Stimulated activated CD4-positive, alpha-beta T cell treated with anti-CD3 and anti-CD28 coated beads, TNF-alpha, amount 100 ng/mL, for 48 hours (primary cell): ENCODE data around the gene SQSTM1.

Experiments
- DNase-seq, 3 donors: peaks; one replicate each; pipeline ENCODE4 v3.0.0-alpha.2; 2020; ENCODE audit warnings: low read depth in 3 of 3

The SQSTM1 gene

DNA sequence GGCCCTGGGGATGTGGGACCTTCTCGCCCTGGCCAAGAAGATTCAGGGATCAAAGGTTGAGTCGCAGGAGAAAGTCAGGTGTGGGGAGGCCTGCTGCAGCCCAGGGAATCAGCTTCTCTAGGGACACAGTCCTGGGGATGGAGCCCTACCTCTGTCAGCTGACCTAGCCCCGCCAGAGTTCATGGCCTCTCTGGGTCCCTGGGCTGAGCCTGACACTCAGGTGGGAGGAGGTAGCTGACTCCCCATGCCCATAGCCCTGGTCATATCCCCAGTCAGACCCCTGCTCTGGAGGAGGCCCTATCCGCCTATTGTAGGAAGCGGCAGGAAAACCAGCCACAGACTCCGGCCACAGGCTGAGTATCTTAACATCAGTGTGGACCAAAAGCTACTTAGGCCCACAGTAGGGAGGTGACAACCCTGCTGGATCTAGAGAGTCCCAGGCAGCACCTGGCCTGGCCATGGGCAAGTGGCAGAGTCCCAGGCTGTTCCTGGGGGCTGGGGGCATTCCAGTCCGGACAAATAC, 52.9 kb downstream of the SQSTM1 start:
- no peak for DNase-seq

DNA sequence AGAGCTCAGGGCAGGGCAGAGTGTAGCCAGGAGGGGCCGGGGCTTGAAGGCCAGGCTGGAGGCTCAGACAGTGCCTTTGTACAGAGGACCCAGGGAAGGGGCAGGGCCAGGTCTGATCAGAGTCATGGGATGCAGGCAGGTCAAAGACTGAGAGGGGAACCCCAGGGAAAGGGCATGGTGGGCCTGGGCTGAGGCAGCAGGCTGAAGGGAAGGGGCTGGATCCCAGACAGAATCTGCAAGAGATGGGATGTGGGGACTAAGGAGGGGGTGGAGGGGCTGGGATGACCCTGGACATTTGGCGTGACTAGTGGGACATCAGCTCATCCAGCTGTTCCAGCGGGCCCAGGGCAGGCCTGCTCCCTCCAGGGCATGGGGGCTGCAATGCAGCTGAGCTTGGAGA, 53.4 kb downstream of the SQSTM1 start:
- DNase-seq = no peak

DNA sequence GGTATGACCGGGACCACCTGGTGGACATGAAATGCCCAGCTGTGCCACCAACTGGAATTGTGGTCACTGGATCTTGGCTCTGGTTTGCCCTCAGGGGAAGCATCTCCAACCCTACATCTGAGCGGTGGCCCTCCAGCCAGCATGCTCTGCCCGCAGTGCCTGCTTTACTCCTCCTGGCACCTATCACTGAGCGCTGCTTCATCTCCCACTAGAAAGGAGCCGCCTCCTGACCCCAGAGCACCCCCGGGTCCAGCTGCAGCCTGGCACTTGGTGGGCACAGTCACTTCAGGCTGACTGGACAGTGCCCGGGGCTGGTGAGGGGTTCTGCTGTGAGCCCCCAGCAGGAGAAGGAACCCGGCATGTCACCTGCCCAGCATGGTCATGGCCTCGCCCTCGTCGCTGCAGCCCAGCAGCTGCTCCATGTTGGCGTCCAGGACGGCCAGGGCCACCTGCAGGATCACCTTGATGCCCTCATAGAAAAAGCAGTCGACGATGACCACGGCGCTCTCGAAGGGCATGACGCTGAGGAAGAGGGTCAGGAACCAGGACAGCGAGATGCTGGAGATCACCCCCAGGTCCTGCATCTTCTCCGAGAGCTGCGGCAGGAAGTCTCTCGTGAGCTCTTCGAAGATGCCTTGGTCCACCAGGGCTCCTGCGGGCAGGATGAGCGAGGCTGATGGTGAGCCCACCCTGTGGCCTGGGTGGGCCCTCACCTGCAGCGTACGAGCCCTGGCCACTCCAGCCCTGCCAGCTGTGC, 54.0 kb downstream of the SQSTM1 start:
- DNase-seq = no peak

GRCh38 chr5:179875741-179876609, 55.3 kb downstream of the SQSTM1 start:
- DNase-seq = no peak

DNA sequence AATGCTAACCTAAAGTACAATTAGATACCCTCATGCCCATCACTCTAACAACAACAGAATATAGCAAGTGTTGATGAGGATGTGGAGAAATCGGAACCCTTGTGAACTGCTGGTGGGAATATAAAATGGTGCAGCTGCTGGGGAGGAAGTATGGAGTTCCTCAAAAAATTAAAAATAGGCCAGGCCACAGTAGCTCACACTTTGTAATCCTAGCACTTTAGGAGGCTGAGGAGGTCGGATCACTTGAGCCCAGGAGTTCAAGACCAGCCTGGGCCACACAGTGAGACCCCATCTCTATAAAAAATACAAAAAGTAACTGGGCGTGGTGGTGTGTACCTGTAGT, 55.9 kb downstream of the SQSTM1 start:
- DNase-seq = no peak

DNA sequence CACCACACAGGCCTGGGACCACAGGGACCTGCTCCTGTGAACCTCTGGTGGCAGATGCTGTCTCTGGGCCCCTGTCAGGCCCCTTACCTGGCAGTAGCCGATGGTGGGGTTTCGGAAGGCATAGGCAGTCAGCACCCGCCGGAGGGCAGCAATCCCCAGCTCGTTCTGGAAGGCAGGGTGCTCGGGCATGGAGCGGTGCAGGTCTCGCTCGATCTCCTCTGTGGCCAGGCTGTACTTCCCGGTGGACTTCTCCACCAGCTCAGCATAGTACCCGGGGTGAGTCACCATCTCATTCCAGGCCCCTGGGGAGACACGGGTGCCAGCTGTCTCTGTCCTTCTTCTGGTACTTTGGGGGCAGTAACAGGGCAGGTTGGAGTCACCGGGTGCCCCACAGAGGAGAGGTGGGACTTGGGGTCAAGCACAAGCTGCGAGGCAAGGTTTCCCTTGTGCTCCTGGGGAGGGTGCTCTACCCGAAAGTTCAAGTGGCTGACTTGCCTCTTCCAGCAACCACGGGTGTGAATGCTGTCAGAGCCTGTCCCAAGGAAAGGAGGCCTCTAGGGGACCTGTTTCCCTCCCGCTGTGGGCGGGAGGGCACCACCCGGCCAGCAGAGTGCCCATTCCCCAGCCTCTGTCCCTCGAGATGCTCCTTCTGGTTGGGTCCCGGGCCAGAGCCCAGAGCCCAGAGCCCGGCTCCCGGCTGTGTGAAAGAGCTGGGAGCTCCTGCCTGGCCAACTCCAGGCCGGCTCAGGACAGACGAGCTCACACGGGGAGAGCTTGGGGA, 57.7 kb downstream of the SQSTM1 start:
- DNase-seq = no peak

DNA sequence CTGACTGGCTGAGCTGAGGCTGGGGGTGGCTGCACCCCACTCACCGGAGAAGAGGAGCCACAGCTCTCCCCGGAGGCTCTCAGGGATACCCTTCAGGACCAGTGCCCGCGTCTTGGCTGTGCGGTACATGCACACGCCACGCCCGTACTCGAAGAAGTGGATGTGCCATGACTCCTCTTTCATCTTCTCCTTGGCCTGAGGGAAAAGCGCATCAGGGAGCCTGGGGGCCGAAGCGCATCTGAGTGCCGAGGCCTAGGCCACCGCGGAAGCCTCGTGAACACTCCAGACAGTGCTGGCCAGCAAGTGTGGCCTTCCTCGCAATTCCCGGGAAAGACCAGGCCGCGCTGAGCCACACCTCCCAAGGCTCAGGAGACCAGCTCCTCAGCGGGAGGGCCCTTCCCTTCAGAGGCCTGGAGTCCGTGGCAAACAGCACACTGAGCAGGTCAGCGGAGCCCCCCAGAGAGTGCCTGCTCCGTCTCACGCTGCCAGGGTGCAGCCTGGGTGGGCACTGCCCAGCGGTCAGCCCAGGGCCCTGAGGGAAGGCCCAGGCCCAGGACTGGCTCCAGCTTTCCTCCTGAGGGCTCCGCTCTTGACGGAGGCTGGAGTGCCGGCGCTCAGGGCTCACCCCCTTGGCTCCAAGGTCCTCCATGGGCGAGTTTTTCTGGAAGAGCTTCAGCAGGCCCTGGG, 58.4 kb downstream of the SQSTM1 start:
- DNase-seq = no peak

DNA sequence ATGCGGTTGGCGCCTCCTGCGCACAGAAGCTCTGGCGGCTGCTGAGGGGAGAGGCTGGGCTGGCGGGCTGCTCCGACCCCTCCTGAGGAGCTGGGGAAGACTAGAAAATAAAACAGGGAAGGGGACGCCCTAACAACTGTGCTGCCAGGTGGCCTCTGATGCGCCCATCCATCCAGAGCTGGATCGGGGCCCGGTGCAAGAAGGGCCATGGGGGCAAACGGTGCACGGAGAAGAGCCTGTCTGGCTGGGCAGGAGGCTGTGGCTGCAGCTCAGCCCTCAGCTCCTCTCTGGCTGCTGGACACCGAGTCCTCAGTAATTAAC, 58.9 kb downstream of the SQSTM1 start:
- DNase-seq = no peak

DNA sequence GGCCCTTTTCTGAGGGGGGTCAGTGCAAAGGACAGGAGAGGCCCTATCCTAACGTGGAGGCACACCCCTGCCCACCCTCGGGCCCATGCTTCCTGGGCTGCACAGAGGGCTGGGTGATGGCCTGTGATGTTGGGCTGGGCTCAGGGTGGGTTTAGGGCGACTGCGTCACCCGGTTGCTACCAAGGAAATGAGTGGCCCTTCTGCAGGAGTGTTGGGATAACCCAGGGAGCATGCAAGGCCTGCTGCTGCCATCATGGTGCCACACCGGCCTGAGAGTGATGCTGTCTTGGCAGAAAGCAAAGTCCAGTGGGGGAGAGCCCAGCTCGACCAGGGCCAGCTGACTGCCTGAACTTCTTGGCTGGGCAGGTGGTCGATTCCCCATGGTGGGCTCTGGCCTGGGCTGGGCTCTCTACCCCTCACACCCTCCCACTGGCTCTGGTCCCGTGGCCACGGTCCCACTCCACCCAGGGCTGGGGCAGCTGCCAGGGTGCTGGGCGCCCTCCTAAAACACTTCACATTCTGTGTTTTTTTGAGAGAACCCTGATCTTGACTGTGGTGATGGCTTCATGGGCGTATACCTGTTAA, 59.5 kb downstream of the SQSTM1 start:
- DNase-seq = no peak

DNA sequence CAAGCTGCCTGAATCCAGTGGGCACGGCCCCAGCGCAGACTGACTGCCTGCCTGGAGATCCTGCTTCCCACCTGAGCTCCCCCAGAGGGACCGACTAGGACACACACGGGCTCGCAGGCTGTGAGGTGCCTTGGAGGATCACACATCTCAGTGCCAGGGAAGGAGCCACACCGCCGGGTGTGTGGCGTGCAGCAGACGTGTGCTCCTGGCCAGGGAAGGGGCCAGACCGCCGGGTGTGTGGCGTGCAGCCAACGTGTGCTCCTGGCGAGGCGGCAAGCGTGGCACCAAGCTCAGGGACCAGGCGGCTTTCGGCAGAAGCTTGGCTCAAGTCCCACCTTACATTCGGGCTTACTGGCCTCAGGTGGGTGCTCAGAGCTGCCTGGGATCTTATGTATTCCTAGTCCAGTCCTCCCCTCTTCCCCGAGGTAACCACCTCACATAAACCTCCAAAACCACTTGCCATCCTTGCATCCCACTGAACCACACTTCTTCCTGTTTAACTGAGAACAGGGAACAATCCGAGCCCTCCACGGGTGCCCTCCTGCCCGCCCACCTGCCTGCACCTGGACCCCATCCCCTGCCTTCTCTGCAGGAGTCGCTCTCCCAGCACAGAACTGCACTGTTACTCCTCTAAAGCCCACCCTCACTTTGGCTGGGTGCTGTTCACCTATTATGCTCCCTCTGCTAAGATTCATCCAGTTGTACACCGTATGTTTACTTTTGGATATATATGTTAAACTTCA, 60.3 kb downstream of the SQSTM1 start:
- no peak for DNase-seq

DNA sequence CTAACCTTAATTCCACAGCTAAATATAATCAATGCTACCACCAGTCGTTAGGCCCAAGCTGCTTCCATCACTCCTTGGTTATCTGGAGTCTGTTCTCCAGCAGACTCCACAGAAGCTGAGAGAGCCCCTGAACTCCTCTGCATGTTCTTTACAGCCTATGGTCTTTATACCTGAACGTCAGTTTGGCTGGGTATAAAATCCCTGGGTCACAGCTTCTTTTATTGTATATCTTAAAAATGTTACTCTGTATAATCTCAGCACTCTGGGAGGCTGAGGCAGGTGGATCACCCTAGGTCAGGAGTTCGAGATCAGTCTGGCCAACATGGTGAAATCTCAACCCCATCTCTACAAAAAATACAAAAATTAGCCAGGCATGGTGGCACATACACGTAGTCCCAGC, 61.6 kb downstream of the SQSTM1 start:
- no peak for DNase-seq

DNA sequence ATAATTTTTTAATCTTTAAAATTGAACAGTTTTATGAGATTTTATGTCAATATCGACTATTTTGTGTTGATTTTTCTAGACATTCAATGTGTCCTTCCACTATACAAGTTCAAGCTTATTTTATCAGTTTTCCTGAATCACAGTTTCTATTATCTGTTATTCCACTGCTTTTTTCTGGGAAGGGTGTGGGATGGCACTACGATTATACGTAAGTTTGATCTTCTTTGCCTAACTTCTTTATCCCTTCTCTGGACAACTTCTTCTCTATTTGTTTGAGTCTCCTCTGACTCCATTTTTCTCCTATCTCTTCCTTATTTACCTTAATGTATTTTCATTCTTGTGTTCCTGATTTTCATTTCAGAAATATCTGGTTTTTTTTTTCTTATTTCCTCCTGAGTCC, 62.5 kb downstream of the SQSTM1 start:
- no peak for DNase-seq

GRCh38 chr5:179885491-179886090, 64.9 kb downstream of the SQSTM1 start:
- no peak for DNase-seq

DNA sequence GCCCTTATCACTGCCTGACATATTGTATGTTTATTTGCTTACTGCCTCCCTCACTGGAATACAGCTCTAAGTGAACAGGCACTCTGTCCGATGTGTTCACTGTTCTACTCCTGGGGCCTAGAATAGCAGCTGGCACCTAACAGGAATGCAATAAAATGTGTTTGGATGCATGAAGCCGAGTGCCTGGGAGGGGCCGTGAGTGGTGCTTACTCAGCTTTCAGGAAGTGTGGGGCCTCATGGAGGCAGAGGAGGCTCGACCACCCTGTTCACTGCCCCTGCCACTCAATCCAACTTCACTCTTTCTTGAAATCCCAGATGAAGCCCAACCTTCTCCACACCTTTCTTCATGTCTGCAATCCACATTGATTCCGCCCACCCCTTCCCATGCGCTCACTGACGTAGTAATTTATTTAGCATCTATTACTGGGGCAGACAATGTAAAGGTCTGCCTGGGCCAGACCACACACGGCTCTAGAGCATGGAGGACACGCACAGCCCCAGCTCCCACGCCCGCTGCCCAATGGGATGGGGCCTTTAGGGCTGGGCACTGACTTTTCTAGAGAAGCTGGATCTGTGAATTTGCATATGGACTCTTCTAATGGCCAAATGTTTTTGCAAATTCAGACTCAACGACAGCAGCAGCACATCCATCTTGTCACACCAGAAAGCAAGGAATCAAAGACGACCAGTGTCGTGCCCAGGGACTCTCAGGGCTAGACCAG, 65.6 kb downstream of the SQSTM1 start:
- DNase-seq = no peak

DNA sequence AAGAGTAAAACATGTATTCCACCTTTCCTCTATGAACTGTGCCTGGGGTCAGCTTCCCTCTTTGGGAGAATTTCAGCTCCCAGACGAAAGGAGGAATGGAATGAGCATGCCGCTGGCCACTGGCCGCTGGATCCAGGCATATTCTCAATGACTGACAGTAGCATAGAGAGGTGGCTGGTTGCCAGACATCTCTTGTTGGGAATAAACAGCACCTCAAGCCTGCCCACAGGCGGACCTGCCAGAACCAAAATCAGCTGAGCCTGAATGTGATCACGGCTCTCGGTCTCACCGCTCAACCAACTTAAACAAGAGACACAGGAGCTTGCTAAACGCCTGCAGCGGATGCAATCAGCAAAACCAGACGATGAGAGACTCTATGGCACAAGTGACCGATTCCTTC, 66.4 kb downstream of the SQSTM1 start:
- DNase-seq = no peak
